MCF 10A (cell line): ENCODE data around the gene PRMT6. TPM values are rescaled to one million over a fixed set of nuclear protein-coding genes. Genes with fewer than 3 reads are reported as not detected.

ENCODE experiments used
- BruUV-seq: library from RNA; stranded (reverse); fragments of 400-500 nt; replicated peaks from 2 replicates; lab custom pipeline; 2021; lab: Mats Ljungman, UMichigan
- CTCF ChIA-PET: fragments of 300-600 bp; sonication (Branson Sonifier 250); formaldehyde crosslinking; extraction: SDS; loops from one replicate; lab custom pipeline; 2021; ENCODE audit warnings: antibody characterized with exemption, inconsistent platforms; lab: Yijun Ruan, JAX
- POLR2A ChIA-PET: fragments of 300-600, 350-650 bp; sonication (Branson Sonifier 250); formaldehyde crosslinking; extraction: SDS; loops from one replicate; lab custom pipeline; 2020; ENCODE audit warnings: antibody characterized with exemption, inconsistent platforms; lab: Yijun Ruan, JAX
- DNase-seq: peaks from one replicate; pipeline ENCODE4 v3.0.0-alpha.2; 2018; ENCODE audit not compliant: unreplicated experiment
- H3K27ac Mint-ChIP-seq: one replicate; pipeline ENCODE4 v1.8.0; 2022; ENCODE audit warnings: mild to moderate bottlenecking, low read depth, mixed read lengths; ENCODE audit not compliant: unreplicated experiment
- H3K27me3 Mint-ChIP-seq: one replicate; pipeline ENCODE4 v1.8.0; 2022; ENCODE audit warnings: mixed read lengths; ENCODE audit not compliant: insufficient read depth, unreplicated experiment
- H3K36me3 Mint-ChIP-seq: one replicate; pipeline ENCODE4 v1.8.0; 2022; ENCODE audit warnings: mild to moderate bottlenecking, moderate library complexity, mixed read lengths; ENCODE audit not compliant: insufficient read depth, unreplicated experiment
- H3K4me1 Mint-ChIP-seq: one replicate; pipeline ENCODE4 v1.8.0; 2022; ENCODE audit warnings: mixed read lengths; ENCODE audit not compliant: insufficient read depth, unreplicated experiment
- H3K4me3 Mint-ChIP-seq: one replicate; pipeline ENCODE4 v1.8.0; 2022; ENCODE audit warnings: mild to moderate bottlenecking, moderate library complexity, mixed read lengths; ENCODE audit not compliant: unreplicated experiment
- H3K9me3 Mint-ChIP-seq: one replicate; pipeline ENCODE4 v1.8.0; 2022; ENCODE audit warnings: mixed read lengths; ENCODE audit not compliant: unreplicated experiment
- CTCF ChIP-seq: fragments of 200-600 bp; IDR thresholded peaks from one replicate; pipeline ENCODE4 v1.8.0; 2022; ENCODE audit warnings: antibody characterized with exemption, mild to moderate bottlenecking; ENCODE audit not compliant: unreplicated experiment
- intact Hi-C: fragments of 100-400 bp; cut with micrococcal nuclease; formaldehyde crosslinking; loops from 2 replicates; pipeline ENCODE4 v1.14.1; 2022
- total RNA-seq: library from RNA; stranded (reverse); gene quantifications from 2 replicates; pipeline ENCODE4 v1.2.3, GENCODE V29; 2022

The PRMT6 gene
- total RNA-seq, 1 experiment from 2014 or later = 14.0 TPM

- no peaks in the 10 kb centered on the region for H3K27me3 Mint-ChIP-seq
- no peaks in the 10 kb centered on the region for H3K9me3 Mint-ChIP-seq
- intact Hi-C loops = no loop called here
- no peaks in the 10 kb centered on the region for H3K36me3 Mint-ChIP-seq
- BruUV-seq = no TSS peak
- POLR2A ChIA-PET = no interaction called here
- DNase-seq = no peak
- no peak for TF ChIP-seq CTCF
- CTCF ChIA-PET = interaction anchor here (1.1 kb wide), 1 partner anchor 36 kb away, joined by 3 read pairs; no protein-coding TSS in a partner anchor
- peaks cover 4% of the 10 kb centered on the region for H3K4me1 Mint-ChIP-seq
- H3K4me3 Mint-ChIP-seq = no peak overlapping the region
- H3K27ac Mint-ChIP-seq = no peak overlapping the region
These were observed 49.4 kb downstream of the PRMT6 start for GRCh38 chr1:107105914-107106313.

Other genes with a start within 250 kb of the PRMT6 start
- 0.44 TPM in 1 of 2 replicates, not detected in the other for gene NTNG1, start 84.4 kb downstream of the PRMT6 start, total RNA-seq